Fibroblast of the aortic adventitia (primary cell): ENCODE data around the gene NPPA. TPM values are rescaled to one million over a fixed set of nuclear protein-coding genes. Genes with fewer than 3 reads are reported as not detected.

ENCODE experiments used
- DNase-seq: peaks from one replicate; pipeline ENCODE4 v3.0.0-alpha.2; 2010; ENCODE audit warnings: low read depth
- H3K4me3 ChIP-seq: 2 replicates; pipeline ENCODE4 v1.5.1; 2011; ENCODE audit warnings: low read depth, mild to moderate bottlenecking, control low read depth, low read length, moderate library complexity
- total RNA-seq: library from RNA; depleted of rRNA; stranded (reverse); fragments of >200 nt; gene quantifications from 2 replicates; pipeline ENCODE4 v1.2.3, GENCODE V29; 2012; ENCODE audit warnings: low replicate concordance
- TF ChIP-seq, protein P1 (sequence below): IDR thresholded peaks from 2 replicates; pipeline ENCODE4 v1.5.1; 2011; ENCODE audit warnings: mild to moderate bottlenecking, low read length, control low read depth, inconsistent platforms; ENCODE audit not compliant: insufficient read depth

The NPPA gene
- total RNA-seq, 1 donor, result not detected

DNA sequence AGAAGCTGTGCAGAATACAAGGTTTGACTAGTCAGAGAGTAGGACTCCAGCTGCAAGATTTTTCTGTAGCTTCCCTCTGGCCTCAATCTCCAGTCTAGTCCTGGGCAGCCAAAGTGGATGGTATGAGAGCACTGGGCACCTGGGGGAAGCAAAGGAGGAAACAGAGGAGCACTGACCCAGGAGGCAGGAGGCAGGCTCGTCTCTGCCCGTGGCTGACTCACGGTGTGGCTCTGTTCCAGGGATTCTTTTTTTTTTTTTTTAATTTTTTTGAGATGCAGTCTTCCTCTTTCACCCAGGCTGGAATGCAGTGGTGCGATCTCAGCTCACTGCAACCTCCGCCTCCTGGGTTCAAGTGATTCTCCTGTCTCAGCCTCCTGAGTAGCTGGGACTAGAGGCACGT, 15.3 kb upstream of the NPPA start:
- no peak for DNase-seq
- TF ChIP-seq, protein P1, sequence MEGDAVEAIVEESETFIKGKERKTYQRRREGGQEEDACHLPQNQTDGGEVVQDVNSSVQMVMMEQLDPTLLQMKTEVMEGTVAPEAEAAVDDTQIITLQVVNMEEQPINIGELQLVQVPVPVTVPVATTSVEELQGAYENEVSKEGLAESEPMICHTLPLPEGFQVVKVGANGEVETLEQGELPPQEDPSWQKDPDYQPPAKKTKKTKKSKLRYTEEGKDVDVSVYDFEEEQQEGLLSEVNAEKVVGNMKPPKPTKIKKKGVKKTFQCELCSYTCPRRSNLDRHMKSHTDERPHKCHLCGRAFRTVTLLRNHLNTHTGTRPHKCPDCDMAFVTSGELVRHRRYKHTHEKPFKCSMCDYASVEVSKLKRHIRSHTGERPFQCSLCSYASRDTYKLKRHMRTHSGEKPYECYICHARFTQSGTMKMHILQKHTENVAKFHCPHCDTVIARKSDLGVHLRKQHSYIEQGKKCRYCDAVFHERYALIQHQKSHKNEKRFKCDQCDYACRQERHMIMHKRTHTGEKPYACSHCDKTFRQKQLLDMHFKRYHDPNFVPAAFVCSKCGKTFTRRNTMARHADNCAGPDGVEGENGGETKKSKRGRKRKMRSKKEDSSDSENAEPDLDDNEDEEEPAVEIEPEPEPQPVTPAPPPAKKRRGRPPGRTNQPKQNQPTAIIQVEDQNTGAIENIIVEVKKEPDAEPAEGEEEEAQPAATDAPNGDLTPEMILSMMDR, result no peak
- no peak overlapping the region for H3K4me3 ChIP-seq

DNA sequence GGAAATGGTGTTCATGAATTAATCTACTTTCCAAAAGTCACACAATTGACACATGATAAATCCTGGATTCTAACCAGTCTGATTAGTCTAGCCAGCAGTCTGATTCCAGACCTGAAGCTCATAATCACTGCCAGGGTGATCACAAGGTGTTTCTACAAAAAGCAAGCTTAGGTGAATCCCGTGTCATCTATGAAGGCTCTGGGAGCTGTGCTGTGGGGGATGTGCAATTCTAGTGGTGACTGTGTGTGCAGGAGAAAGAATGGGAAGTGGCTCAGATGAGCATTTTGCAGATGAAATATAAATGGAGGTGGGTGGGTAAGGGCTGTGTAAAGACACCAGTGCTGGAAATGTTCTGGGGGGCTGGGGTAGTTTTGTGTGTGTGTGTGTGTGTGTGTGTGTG, 13.0 kb upstream of the NPPA start:
- no peak overlapping the region for H3K4me3 ChIP-seq
- TF ChIP-seq, protein P1, result no peak
- no peak for DNase-seq

DNA sequence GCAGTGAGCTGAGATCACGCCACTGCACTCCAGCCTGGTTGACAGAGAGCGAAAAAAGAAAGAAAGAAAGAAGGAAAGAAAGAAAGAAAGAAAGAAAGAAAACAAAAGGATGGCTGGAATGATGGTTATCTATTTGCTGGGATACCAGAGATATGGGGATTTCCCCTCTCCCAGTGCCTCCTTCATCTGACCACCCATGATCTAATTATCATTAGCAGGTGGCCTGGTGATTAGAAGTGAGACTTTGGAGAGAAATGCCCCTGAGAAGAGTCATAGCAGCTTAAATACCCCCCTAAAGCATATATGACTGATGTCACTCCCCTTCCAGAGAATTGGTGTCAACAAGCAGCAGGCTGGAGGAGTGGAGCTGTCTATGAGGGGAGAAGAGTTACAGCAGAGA, 12.5 kb upstream of the NPPA start:
- no peak overlapping the region for H3K4me3 ChIP-seq
- TF ChIP-seq, protein P1, result no peak
- no peak for DNase-seq

DNA sequence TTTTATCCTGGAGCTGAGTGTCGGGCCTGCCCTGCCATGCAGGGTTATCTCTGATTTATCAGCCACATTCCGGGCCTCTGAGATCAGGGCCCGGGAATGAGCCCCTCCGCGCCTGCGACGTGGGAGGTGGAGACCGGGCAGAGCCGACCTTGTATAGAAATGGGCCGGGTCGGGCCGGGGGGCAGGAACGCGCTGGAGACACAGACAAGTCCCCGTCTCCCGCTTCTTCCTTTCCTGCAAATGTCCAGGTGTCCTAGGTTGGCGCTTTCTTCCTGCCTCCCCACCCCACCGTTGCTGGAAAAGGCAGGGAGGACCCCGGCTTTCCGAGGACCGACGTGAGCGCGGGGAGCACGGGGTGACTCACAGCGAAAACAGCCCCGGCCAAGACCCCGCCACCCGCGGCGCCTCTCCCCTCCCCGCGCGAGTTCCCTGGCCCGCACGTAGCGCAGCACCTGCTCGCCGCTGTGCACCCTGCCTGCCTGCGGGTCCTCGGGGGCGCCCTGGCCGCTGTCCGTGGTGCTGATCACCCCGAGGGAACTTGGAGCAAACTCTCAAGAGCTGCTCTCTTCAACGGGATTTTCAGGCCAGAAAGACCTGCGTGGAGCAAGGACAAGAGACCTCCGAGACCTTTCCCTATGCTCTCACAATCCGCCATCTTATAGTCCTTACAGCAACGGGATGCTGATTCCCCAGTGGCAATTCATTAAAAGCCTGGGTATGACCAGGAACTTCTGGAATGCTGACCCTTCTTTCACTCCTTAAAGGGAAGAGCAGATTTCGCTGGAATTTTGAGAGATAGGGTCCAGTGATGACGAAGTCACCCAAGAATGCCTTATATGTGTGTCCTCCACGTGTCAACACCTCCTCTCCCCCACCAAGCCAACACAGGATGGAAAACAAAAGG, 11.6 kb upstream of the NPPA start:
- H3K4me3 ChIP-seq, result no peak overlapping the region
- DNase-seq, result peak; percentile 62
- TF ChIP-seq, protein P1, result peak; percentile 58

DNA sequence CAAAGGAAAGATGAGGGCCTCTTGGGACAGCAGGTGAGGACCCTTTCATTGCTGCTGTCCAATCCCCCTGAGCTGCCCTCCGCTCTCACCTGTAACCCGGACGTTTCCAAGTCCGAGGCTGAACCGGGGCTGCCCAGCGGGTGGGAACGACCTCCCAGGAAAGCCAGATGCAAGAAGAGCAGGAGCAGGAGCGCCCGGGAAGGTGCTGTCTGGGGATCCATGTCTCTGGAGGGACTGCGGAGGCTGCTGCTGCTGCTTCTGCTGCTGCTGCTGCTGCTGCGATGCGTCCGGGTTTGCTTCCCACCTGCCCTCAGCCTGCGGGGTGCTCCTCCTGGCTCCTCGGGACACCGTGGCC, 11.0 kb upstream of the NPPA start, which contains the start of gene NPPB:
TSS of gene NPPB (minus strand) at position 333 of the 355 bp plus-strand sequence. CDS start at position 221, 112 bp downstream.
- H3K4me3 ChIP-seq, result no peak within 1 kb of the TSS
- DNase-seq, result no peak
- TF ChIP-seq, protein P1, result no peak

DNA sequence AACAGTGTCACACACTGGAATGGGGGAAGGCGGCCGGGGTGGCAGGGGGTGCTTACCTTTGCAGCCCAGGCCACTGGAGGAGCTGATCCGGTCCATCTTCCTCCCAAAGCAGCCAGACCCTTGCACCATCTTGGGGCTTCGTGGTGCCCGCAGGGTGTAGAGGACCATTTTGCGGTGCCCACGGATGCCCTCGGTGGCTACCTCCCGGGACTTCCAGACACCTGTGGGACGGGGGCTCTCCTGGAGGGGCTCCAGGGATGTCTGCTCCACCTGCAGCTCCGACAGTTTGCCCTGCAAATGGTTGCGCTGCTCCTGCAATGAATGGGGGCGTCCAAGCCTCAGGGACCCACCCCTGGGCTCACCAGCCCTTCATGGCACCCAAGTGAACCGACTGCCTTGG, 10.6 kb upstream of the NPPA start:
- no peak overlapping the region for H3K4me3 ChIP-seq
- TF ChIP-seq, protein P1, result no peak
- DNase-seq, result no peak
